ENCODE data around the gene ATG4B. TPM values are rescaled to one million over a fixed set of nuclear protein-coding genes. Genes with fewer than 3 reads are reported as not detected.

Gene ATG4B
- total and polyA plus RNA-seq, 2 of the 8 experiments (the other 6 are each of a cell fraction or from before 2014, with no cell fraction given), result 103 to 155 TPM

DNA sequence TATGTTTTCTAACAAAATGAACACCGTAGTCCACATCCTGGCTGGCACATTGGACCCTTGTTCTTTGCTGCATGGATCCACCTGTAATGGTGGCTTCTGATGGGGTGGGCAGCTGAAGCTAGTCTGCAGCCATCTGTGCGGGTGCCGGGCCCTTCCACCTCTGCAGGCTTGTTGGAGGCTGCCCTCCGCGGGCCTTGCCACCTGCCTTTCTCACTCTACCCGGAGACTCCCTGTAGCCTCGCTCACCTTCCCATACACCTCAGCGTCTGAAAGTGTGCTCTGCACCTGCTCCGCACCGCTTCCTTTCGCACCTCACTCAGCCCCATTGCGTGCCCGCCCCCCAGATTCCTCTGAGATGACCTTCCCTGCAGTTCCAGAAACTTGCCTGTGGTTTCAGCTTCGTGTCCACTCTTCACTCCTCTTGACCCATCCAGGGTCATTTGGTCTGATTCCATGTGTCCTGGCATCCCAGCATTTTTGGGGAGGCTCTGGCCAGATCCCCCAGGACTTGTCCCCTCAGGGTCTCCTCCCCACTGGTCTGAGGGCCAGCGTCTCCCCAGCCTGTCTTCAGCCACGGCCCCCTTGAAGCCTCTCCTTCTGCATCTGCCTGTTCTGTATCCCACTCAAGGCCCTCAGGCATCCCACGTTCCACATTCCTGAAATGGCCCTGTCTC is 18.2 kb downstream of the ATG4B start (continued):
- TF ChIP-seq, protein P1, sequence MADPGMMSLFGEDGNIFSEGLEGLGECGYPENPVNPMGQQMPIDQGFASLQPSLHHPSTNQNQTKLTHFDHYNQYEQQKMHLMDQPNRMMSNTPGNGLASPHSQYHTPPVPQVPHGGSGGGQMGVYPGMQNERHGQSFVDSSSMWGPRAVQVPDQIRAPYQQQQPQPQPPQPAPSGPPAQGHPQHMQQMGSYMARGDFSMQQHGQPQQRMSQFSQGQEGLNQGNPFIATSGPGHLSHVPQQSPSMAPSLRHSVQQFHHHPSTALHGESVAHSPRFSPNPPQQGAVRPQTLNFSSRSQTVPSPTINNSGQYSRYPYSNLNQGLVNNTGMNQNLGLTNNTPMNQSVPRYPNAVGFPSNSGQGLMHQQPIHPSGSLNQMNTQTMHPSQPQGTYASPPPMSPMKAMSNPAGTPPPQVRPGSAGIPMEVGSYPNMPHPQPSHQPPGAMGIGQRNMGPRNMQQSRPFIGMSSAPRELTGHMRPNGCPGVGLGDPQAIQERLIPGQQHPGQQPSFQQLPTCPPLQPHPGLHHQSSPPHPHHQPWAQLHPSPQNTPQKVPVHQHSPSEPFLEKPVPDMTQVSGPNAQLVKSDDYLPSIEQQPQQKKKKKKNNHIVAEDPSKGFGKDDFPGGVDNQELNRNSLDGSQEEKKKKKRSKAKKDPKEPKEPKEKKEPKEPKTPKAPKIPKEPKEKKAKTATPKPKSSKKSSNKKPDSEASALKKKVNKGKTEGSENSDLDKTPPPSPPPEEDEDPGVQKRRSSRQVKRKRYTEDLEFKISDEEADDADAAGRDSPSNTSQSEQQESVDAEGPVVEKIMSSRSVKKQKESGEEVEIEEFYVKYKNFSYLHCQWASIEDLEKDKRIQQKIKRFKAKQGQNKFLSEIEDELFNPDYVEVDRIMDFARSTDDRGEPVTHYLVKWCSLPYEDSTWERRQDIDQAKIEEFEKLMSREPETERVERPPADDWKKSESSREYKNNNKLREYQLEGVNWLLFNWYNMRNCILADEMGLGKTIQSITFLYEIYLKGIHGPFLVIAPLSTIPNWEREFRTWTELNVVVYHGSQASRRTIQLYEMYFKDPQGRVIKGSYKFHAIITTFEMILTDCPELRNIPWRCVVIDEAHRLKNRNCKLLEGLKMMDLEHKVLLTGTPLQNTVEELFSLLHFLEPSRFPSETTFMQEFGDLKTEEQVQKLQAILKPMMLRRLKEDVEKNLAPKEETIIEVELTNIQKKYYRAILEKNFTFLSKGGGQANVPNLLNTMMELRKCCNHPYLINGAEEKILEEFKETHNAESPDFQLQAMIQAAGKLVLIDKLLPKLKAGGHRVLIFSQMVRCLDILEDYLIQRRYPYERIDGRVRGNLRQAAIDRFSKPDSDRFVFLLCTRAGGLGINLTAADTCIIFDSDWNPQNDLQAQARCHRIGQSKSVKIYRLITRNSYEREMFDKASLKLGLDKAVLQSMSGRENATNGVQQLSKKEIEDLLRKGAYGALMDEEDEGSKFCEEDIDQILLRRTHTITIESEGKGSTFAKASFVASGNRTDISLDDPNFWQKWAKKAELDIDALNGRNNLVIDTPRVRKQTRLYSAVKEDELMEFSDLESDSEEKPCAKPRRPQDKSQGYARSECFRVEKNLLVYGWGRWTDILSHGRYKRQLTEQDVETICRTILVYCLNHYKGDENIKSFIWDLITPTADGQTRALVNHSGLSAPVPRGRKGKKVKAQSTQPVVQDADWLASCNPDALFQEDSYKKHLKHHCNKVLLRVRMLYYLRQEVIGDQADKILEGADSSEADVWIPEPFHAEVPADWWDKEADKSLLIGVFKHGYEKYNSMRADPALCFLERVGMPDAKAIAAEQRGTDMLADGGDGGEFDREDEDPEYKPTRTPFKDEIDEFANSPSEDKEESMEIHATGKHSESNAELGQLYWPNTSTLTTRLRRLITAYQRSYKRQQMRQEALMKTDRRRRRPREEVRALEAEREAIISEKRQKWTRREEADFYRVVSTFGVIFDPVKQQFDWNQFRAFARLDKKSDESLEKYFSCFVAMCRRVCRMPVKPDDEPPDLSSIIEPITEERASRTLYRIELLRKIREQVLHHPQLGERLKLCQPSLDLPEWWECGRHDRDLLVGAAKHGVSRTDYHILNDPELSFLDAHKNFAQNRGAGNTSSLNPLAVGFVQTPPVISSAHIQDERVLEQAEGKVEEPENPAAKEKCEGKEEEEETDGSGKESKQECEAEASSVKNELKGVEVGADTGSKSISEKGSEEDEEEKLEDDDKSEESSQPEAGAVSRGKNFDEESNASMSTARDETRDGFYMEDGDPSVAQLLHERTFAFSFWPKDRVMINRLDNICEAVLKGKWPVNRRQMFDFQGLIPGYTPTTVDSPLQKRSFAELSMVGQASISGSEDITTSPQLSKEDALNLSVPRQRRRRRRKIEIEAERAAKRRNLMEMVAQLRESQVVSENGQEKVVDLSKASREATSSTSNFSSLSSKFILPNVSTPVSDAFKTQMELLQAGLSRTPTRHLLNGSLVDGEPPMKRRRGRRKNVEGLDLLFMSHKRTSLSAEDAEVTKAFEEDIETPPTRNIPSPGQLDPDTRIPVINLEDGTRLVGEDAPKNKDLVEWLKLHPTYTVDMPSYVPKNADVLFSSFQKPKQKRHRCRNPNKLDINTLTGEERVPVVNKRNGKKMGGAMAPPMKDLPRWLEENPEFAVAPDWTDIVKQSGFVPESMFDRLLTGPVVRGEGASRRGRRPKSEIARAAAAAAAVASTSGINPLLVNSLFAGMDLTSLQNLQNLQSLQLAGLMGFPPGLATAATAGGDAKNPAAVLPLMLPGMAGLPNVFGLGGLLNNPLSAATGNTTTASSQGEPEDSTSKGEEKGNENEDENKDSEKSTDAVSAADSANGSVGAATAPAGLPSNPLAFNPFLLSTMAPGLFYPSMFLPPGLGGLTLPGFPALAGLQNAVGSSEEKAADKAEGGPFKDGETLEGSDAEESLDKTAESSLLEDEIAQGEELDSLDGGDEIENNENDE (IDR thresholded peaks at IDR 0.05; ENCODE audit: insufficient replicate concordance, low read length), result no peak
- TF ChIP-seq, protein P2, sequence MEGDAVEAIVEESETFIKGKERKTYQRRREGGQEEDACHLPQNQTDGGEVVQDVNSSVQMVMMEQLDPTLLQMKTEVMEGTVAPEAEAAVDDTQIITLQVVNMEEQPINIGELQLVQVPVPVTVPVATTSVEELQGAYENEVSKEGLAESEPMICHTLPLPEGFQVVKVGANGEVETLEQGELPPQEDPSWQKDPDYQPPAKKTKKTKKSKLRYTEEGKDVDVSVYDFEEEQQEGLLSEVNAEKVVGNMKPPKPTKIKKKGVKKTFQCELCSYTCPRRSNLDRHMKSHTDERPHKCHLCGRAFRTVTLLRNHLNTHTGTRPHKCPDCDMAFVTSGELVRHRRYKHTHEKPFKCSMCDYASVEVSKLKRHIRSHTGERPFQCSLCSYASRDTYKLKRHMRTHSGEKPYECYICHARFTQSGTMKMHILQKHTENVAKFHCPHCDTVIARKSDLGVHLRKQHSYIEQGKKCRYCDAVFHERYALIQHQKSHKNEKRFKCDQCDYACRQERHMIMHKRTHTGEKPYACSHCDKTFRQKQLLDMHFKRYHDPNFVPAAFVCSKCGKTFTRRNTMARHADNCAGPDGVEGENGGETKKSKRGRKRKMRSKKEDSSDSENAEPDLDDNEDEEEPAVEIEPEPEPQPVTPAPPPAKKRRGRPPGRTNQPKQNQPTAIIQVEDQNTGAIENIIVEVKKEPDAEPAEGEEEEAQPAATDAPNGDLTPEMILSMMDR (IDR thresholded peaks at IDR 0.05; ENCODE audit: control extremely low read depth in 1 of 3, insufficient read depth in 1 of 3, low read depth in 1 of 3, low read length in 3 of 3), result no peak
- TF ChIP-seq NANOG (IDR thresholded peaks at IDR 0.05; ENCODE audit: insufficient read depth, low read depth, low read length, poor library complexity, severe bottlenecking) (no peak), HDAC2 (IDR thresholded peaks at IDR 0.05; ENCODE audit: borderline replicate concordance in 1 of 2, low read depth in 2 of 2, low read length in 2 of 2) (no peak)
- TF ChIP-seq, protein P3, sequence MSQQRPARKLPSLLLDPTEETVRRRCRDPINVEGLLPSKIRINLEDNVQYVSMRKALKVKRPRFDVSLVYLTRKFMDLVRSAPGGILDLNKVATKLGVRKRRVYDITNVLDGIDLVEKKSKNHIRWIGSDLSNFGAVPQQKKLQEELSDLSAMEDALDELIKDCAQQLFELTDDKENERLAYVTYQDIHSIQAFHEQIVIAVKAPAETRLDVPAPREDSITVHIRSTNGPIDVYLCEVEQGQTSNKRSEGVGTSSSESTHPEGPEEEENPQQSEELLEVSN (IDR thresholded peaks at IDR 0.05), result no peak

Data from H1 (cell line).